ENCODE data around the gene CPA5.

Gene CPA5

DNA sequence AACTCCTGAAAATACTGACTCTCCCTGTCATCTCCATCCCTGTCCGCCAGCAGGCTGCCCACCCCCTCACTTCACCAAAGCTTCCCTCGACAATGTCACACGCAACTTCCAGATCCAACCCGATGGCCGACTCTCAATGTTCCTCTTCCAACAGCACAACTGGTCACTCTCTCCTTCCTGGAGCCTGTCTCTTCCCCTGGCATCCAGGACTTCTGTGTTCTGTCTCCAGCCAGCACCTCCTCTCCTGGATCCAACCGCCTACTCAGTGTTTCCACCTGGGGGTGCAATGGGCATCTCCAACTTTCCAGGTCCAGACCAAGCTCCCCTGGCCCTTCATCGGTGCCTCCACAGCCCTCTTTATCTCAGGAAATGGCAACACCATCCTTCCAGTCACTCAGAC, 8.6 kb downstream of the CPA5 start:
- H3K4me3 ChIP-seq (ENCODE audit: low read length) = no peak overlapping the region
- DNase-seq (ENCODE audit: low read depth, low spot score) = no peak

DNA sequence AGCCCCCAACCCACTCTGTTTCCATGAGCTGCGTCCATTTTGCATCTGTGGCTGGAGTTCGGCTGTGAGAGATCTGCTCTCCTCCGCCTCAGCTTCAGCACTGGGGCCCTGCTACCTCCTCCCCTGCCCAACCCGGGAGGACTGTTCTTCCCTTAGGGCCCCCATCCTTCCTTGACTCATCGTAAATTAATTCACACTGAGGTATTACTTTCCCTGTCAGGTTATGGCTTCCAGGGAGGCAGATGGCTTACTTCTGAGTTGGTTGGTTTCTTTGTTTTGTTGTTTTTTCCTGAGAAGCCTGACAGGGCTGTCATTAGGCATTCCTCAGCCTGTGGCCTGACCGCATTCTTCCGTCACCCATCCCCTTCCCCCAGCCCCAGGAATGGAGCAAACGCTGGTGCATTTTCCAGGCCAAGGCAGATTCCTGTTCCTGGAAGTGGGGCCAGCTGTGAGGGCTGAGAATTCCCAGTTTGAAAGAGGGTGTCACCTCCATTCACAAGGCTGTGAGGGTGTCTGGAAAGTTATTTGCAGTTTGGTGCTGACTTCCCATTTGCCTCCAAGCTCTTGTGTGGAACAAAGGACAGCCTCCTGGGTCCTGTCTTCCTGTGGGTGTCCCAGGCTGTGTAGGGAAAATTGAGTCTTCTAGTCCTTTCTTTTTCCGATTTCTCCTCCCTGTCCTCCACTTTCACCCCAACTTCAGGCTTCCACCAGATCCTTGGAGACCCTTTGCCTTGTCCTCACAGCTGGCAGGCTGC, 11.7 kb downstream of the CPA5 start:
- no peak for DNase-seq (ENCODE audit: low read depth, low spot score)
- no peak overlapping the region for H3K4me3 ChIP-seq (ENCODE audit: low read length)

DNA sequence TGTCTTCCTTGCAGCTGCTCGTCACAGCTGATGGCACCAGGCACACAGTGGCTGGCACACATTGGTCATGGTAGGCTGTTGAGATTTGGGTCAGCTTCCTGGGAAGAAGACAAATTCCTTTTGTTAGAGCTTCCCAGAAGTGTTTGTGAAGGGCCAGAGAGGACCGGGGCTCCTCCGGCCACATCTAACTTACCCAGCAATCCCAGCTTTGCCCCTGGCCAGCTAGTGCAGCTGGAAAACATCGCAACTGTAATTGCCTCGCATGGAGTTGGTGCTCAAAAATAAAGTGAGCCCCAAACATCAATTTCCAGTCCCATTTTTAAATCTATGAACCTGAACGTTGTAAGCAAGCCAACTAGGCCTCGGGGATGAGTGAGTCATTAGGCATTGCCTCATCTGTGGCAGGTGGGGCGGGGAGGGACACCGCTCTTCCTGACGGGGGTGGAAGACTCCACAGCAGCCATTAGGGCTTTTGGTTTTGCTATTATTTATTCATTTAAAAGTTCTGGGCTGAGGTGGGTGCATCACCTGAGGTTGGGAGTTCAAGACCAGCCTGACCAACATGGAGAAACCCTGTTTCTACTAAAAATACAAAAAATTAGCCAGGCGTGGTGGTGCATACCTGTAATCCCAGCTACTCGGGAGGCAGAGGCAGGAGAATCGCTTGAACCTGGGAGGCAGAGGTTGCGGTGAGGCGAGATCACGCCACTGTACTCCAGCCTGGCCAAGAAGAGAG, 12.4 kb downstream of the CPA5 start:
- H3K4me3 ChIP-seq (ENCODE audit: low read length) = no peak overlapping the region
- DNase-seq (ENCODE audit: low read depth, low spot score) = no peak

DNA sequence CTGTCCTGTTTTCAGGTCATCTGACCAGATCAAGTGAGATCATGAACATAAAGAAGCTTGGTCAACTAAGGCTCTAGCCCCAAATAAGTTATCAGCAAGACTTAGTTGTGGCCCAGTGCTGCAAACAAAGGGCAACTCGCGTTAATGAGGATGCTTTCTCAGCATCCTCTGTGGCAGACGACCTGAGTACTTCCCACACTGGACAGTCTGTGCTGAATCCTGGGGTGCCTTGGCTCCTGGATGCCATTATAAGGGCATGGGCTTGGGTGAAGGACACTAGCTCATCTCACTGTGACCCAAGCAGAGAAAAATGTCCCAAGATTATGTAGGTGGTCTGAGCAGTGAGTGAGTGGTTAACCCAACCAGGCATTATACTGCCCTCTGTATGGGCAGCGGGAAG, 13.9 kb downstream of the CPA5 start:
- DNase-seq (ENCODE audit: low read depth, low spot score) = no peak
- H3K4me3 ChIP-seq (ENCODE audit: low read length) = no peak overlapping the region

DNA sequence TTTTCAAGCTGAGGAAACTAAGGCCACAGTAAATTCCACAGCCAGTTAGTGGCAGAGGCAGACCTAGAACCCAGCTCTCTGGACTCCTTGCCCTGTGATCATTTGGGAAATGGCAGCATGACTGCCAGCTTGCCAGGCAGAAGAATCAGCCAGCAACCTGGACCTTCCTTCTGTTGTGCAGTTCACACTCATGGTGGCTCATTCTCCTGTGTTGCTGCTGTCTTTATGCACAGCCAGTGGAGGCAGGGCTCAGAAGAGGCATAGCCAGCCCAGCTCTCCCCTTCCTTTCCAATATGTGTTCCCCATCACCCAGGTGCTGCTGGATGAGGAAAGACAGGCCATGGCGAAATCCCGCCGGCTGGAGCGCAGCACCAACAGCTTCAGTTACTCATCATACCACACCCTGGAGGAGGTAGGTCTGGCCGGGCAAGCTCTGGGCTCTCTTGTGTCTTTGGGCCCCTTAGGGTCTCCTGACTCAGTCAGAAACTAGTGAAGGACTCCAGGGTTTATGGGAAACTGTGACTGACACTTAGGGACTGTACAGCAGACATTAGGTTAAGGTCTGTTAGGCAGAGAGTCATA, 14.8 kb downstream of the CPA5 start:
- H3K4me3 ChIP-seq (ENCODE audit: low read length) = no peak overlapping the region
- no peak for DNase-seq (ENCODE audit: low read depth, low spot score)

DNA sequence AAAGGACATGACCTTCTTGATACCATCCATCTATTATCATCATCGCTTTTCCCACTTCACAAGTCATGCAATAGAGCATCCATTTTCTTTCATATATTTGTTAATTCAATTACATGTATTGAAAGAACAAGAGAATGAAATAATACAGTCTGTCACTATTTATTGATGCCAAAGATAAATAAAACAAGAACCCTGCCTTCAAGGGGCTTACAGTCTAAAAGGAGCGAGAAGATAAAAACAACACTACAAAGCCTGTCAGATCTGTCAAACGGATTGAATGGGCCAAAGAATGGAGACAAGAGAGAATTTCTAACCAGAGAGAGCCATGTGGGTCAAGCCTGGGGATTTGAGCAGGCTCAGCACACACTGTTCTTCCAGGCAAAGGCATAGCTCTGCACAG, 15.9 kb downstream of the CPA5 start:
- H3K4me3 ChIP-seq (ENCODE audit: low read length) = no peak overlapping the region
- DNase-seq (ENCODE audit: low read depth, low spot score) = no peak

DNA sequence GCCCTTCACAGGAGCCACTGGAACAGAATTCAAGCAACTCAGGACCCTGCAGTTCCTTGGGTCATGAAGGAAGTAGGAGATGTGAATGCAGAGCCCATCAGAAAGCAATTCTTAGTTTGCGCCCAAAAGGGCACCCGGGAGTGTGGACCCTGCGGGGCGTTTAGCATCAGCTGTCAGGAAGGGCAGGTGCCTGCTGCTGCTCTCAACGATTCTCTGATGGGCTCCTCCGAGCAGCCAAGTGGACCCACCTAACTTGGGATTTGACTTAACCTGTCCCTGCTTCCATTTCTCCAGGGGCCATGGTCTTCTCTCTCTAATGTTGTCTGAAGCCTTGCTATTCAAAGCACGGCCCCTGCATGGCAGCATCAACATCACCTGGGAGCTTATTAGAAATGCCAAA, 17.1 kb downstream of the CPA5 start:
- no peak overlapping the region for H3K4me3 ChIP-seq (ENCODE audit: low read length)
- DNase-seq (ENCODE audit: low read depth, low spot score) = no peak

DNA sequence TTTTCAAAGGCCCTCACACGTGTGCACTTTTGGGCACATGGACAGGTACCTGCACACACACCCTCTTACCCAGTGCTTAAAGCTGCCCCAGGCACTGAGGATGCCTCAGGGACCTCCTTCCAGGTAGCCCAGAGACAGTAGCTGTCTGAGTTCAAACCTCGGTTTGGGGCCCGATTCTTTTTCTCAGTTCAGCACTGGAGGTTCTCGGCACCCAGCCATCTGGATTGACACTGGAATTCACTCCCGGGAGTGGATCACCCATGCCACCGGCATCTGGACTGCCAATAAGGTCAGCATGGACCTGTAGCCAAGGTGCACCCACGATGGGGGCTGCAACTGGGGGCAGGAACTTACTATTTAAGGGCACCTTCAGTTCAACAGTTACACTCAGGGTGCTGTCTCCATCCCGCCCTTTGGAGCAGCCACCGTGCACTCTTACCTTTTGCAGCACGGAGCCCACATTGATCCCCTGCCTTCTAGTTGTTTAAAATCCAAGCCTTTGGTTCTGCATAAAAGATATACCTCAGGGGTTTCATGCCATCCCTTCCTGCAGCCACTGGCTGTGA, 17.7 kb downstream of the CPA5 start:
- H3K4me3 ChIP-seq (ENCODE audit: low read length) = no peak overlapping the region
- no peak for DNase-seq (ENCODE audit: low read depth, low spot score)

DNA sequence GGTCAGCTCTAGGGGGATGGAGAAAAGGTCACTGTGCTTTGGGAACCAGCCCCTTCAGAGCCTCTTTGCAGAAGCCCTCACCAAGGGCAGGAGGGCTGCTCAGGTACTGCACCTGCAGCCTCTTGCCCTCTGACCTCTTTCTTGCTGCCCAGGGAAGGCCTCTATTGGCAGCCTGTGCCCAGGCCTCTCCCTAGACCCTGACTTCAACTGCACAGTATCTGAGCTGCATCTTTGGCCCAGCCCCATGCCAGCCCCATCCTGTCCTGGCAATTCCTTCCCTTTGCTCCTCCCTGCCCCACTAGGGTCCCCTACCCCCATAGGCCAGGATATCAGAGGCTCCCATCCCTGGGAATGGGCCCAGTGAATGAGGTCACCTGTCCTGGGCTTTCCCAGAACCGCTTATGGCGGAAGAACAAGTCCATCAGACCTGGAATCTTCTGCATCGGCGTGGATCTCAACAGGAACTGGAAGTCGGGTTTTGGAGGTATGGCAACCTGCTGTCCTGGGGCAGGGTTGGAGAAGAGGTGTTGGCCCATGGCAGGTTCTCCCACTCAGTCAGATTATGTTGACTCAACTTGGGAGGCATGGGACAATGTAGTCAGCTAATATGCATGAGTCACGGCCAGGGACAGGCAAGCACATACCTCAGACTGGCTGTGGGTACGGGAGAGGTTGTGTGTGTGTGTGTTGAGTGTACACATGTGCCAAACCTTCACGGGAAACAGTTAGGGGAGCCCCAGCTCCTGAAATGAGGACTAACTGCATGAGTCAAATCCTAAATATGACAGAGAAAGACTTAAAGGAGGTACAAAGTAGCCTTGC, 18.6 kb downstream of the CPA5 start:
- DNase-seq (ENCODE audit: low read depth, low spot score) = no peak
- no peak overlapping the region for H3K4me3 ChIP-seq (ENCODE audit: low read length)

DNA sequence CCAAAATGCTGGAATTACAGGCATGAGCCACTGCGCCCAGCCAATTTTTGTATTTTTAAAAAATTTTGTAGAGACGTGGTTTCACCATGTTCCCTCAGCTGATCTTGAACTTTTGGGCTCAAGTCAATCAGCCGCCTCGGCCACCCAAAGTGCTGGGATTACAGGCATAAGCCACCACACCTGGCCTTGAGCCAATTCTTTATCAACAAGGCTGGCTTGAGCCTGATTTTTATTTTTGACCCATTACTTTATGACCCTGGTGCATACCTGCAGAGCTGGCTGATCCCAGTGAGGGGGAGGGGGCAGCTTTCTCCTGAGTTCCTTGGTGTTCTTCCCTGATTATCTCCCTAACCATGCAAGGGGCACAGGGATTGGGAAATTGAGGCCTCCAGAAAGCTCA, 19.8 kb downstream of the CPA5 start:
- H3K4me3 ChIP-seq (ENCODE audit: low read length) = no peak overlapping the region
- DNase-seq (ENCODE audit: low read depth, low spot score) = no peak

DNA sequence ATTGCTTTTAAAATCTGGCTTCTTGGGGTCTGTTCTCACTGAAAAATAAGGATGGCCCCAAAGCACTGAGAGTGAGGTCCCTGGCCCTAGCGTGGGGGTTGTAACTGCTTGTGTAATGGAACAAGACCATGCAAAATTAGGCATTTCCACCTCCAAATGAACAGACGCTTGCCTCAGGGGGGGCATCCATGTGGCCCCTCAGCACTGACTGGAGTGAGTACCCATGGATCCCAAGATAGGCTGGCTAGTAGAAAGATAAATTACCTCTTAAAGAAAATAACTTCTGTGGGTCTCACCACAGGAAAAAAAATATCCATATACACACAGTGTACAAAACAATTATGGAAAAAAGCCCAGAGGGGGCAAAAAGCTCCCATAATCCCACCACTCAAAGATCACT, 20.5 kb downstream of the CPA5 start:
- no peak for DNase-seq (ENCODE audit: low read depth, low spot score)
- H3K4me3 ChIP-seq (ENCODE audit: low read length) = no peak overlapping the region

DNA sequence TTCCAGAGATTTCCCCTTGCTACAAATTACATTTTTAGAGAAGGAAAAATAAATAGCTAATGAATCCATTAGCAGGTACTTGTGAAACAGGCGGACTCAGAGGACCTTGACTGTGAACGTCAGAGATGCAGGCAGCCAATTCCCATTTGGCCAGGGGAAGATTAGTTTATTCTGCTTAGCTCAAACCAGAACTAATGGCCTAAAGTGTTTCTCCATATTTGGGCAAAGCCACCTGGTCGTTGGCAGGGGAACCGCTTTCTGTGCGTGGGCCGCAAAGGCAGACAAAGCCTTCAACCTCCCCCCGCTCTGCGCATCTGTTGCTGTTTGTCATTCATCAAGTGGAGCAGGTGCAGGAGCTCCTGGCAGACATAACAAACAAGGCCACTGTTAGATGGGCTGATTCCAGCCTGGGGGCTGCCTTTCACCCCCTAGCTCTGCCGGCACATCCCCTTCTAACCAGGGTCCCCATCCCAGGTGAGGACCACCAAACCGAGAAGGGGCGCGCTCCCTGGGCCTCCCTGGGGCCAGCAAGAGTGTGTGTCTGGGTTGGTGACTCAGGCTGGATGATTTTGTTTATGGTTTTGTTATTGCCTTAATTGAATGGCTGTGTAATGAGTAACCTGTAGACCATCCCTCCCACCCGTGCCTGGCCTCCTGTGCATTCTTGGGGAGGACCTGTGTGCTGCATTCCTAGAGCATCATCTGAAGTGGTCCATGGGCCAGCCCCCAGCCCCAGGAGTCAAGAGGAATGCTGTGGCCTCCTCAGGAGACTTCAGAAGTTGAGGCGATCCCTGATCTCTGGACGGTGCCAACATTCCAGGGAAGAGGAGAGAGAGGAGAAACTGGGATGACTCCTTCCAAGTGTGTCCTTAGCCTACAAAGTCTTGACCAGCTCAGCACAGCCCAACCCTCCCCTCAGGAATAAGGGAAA, 21.2 kb downstream of the CPA5 start:
- peak; percentile 80 for DNase-seq (ENCODE audit: low read depth, low spot score)
- no peak overlapping the region for H3K4me3 ChIP-seq (ENCODE audit: low read length)

DNA sequence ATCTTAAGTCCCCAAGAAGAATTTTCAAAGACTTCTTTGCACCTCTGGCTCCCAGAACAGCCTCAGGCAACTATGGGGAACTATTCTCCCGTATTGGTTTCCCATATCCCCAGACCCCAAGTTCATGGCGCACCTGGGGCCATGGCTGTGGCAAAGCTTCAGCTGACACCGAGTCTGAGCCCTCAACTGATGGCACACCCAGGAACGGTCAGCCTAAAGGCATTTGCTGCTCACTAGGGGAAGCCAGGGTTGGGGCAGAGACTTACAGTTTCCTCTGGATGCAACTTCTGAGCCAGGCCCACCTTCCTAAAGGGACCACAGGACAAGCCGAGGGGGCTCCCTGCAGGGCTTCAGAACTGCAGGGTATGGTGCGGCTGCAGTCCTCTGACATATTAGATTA, 21.9 kb downstream of the CPA5 start:
- DNase-seq (ENCODE audit: low read depth, low spot score) = no peak
- H3K4me3 ChIP-seq (ENCODE audit: low read length) = no peak overlapping the region

DNA sequence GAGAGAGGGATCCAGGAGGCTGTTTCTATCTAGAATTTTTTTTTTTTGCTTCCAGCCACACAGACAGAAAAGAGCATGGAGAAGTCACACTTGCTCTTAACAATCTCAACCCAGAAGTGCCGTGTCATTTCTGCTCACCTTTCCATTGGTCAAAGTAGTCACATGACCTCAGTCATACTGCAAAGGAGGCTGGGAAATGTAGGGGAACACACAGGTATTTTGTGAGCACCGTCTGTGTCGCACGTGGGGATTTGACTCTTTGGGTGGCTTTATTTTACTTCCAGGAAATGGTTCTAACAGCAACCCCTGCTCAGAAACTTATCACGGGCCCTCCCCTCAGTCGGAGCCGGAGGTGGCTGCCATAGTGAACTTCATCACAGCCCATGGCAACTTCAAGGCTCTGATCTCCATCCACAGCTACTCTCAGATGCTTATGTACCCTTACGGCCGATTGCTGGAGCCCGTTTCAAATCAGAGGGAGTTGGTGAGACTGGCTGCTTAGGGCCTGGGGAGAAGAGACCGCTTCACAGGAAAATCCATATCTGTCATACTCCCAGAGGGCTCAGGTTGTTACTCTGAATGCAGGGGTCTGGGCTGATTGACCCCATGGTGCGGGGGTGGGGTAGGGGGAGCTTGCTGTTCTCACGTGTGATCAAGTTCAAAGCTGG, 22.6 kb downstream of the CPA5 start:
- DNase-seq (ENCODE audit: low read depth, low spot score) = no peak
- H3K4me3 ChIP-seq (ENCODE audit: low read length) = no peak overlapping the region

DNA sequence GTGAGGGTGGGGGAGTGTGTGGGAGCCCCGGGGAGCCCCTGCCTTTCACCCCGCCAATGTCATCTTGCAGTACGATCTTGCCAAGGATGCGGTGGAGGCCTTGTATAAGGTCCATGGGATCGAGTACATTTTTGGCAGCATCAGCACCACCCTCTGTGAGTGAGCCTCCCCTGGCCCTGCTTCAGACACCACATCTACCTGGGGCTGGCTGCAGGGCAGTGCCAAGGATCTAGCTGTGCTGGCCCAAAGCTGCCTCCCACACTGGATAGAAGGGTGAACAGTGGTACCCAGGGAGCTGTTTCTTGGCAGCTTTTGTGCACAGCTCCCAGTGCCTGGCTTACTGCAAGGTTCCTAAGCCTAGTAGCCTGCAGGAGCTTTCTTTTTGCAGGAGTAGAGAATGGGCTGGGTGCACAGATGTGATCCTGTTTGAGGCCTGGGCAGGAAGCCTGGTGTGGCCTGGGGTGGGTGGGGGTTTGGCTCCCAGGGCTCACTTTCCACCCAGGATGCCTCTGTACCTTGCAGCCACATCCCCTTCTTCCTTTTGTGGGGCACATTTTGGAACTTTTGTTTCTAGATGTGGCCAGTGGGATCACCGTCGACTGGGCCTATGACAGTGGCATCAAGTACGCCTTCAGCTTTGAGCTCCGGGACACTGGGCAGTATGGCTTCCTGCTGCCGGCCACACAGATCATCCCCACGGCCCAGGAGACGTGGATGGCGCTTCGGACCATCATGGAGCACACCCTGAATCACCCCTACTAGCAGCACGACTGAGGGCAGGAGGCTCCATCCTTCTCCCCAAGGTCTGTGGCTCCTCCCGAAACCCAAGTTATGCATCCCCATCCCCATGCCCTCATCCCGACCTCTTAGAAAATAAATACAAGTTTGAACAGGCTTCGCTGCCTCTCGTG, 23.5 kb downstream of the CPA5 start:
- no peak overlapping the region for H3K4me3 ChIP-seq (ENCODE audit: low read length)
- peak; percentile 60 for DNase-seq (ENCODE audit: low read depth, low spot score)

DNA sequence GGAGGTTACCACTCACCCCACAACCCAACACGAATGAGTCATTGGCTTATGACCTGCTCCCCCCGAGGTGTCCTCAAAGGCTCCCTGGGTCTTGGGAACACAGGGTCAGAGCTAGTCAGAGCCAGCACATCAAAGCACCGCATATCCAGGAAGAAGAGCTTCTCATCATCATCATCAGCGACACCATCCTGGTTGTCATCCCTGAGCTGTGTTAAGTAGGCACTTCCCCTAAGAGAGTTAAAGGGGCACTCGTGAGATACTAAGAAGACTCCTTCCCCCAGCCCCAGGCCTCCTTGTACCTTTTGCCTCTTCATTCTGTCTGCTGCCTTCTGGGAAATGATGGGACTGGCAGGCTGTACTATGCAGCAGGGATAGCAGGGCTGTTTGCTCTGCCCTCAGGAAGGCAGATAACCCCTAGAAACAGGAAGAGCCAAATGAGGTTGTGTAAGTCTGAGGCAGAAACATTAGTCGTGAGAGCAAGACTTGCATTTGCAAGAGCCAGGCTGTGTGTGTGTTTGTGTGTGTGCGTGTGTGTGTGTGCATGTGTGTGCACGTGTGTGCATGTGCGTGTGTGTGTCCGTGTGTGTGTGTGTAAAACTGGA, 24.6 kb downstream of the CPA5 start:
- peak; percentile 31 for DNase-seq (ENCODE audit: low read depth, low spot score)
- H3K4me3 ChIP-seq (ENCODE audit: low read length) = no peak overlapping the region
